Upper lobe of right lung (tissue), 1 donor: Measurements from ENCODE around the gene ARRB2. TPM values are rescaled to one million over a fixed set of nuclear protein-coding genes. Genes with fewer than 3 reads are reported as not detected.

Source experiments
- ATAC-seq: fragments of 200-7000 bp; cut with Tn5 transposase; one replicate; pipeline ENCODE4 v1.9.1; 2020; ENCODE audit warnings: mild to moderate bottlenecking, moderate library complexity
- DNase-seq: peaks from one replicate; pipeline ENCODE4 v3.0.0-alpha.2; 2020
- H3K27ac ChIP-seq: fragments of 200-600 bp; one replicate; pipeline ENCODE4 v1.8.0; 2022
- H3K27me3 ChIP-seq: fragments of 200-600 bp; one replicate; pipeline ENCODE4 v1.8.0; 2022; ENCODE audit warnings: mild to moderate bottlenecking
- H3K36me3 ChIP-seq: fragments of 200-600 bp; one replicate; pipeline ENCODE4 v1.8.0; 2022
- H3K4me1 ChIP-seq: fragments of 200-600 bp; one replicate; pipeline ENCODE4 v1.8.0; 2022
- H3K4me3 ChIP-seq: fragments of 200-600 bp; one replicate; pipeline ENCODE4 v1.8.0; 2022; ENCODE audit warnings: mild to moderate bottlenecking
- H3K9me3 ChIP-seq: fragments of 200-600 bp; one replicate; pipeline ENCODE4 v1.8.0; 2022
- CTCF ChIP-seq: fragments of 200-600 bp; IDR thresholded peaks from one replicate; pipeline ENCODE4 v1.8.0; 2022; ENCODE audit warnings: antibody characterized with exemption
- intact Hi-C: fragments of 100-400 bp; cut with DNase I; formaldehyde crosslinking; loops from one replicate; pipeline ENCODE4 v1.11.0; 2022
- total RNA-seq: library from RNA; stranded (reverse); fragmentation: NEBNext Ultra II Directional; extraction: Animal tissue kit (Norgen Biotek cat#: 25700); gene quantifications from one replicate; pipeline ENCODE4 v1.2.1, GENCODE V29; 2021
- donor health status: DM: no; HTN: yes; CAD: no; lungs with severe emphysema.

ARRB2 gene
- total RNA-seq, 1 donor from 2014 or later = 131 TPM

GRCh38 chr17:4739122-4740024 is 28.9 kb downstream of the ARRB2 start, which contains the start of the genes CXCL16 and ZMYND15:
TSS of gene CXCL16 (minus strand) at chr17:4739928. CDS start at chr17:4739339, 589 bp downstream.
TSS of gene ZMYND15 (plus strand) at chr17:4739833. CDS start at chr17:4740549, 716 bp downstream.
- Histone ChIP-seq H3K27me3 (no peaks in the 10 kb centered on the region), H3K27ac (peak within 1 kb of the TSS; percentile 89), H3K36me3 (peaks cover 9% of the 10 kb centered on the region), H3K9me3 (no peaks in the 10 kb centered on the region), H3K4me3 (peak within 1 kb of the TSS; percentile 90), H3K4me1 (no peaks in the 10 kb centered on the region)
- intact Hi-C loops = loop anchor here (10.0 kb wide), 1 partner anchor 45 kb away; the partner anchor contains the start of genes GLTPD2 and VMO1
- peak; percentile 76 for ATAC-seq
- DNase-seq = peak; percentile 88
- TF ChIP-seq CTCF = no peak

GRCh38 chr17:4740025-4740351 is 29.6 kb downstream of the ARRB2 start:
- peak overlapping the region; percentile 89 for H3K27ac ChIP-seq
- H3K4me1 ChIP-seq = no peaks in the 10 kb centered on the region
- DNase-seq = no peak
- ATAC-seq = no peak
- intact Hi-C loops = no loop called here
- H3K36me3 ChIP-seq = peaks cover 2% of the 10 kb centered on the region
- no peaks in the 10 kb centered on the region for H3K9me3 ChIP-seq
- TF ChIP-seq CTCF = no peak
- peak overlapping the region; percentile 90 for H3K4me3 ChIP-seq
- H3K27me3 ChIP-seq = no peaks in the 10 kb centered on the region

- DNase-seq = no peak
- intact Hi-C loops = no loop called here
- no peak overlapping the region for H3K4me3 ChIP-seq
Measured at GRCh38 chr17:4740584-4740983, 30.2 kb downstream of the ARRB2 start.

DNA sequence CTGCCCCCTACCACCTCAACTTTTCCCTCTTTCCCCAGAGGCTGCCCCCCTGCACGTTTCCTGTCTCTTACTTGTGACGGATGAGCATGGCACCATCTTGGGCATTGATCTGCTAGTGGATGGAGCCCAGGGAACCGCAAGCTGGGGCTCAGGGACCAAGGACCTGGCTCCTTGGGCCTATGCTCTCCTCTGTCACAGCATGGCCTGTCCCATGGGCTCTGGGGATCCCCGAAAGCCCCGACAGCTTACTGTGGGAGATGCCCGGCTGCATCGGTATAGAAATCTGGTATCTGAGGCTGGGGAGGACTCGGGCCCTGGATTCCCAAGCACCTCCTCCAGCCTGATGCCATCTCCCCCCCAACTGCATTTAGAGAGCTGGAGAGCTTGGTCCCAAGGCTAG is 31.1 kb downstream of the ARRB2 start:
- DNase-seq (no peak), ATAC-seq (no peak)

More at GRCh38 chr17:4740584-4740983, 30.2 kb downstream of the ARRB2 start:
- Histone ChIP-seq H3K27ac (no peak overlapping the region), H3K36me3 (no peaks in the 10 kb centered on the region), H3K9me3 (no peaks in the 10 kb centered on the region), H3K4me1 (no peaks in the 10 kb centered on the region), H3K27me3 (no peaks in the 10 kb centered on the region)
- TF ChIP-seq CTCF = no peak
- no peak for ATAC-seq

GRCh38 chr17:4742133-4742532 is 31.7 kb downstream of the ARRB2 start:
- TF ChIP-seq CTCF = no peak
- Histone ChIP-seq H3K36me3 (no peaks in the 10 kb centered on the region), H3K4me1 (no peaks in the 10 kb centered on the region), H3K27ac (no peak overlapping the region), H3K4me3 (no peak overlapping the region), H3K27me3 (no peaks in the 10 kb centered on the region), H3K9me3 (no peaks in the 10 kb centered on the region)
- DNase-seq (no peak), ATAC-seq (no peak)
- intact Hi-C loops = no loop called here

More for the DNA sequence above, 31.1 kb downstream of the ARRB2 start:
- H3K27ac ChIP-seq = no peak overlapping the region
- no peaks in the 10 kb centered on the region for H3K4me1 ChIP-seq
- TF ChIP-seq CTCF = no peak
- intact Hi-C loops = no loop called here
- H3K4me3 ChIP-seq = no peak overlapping the region
- H3K9me3 ChIP-seq = no peaks in the 10 kb centered on the region
- no peaks in the 10 kb centered on the region for H3K36me3 ChIP-seq
- no peaks in the 10 kb centered on the region for H3K27me3 ChIP-seq
